Liver (tissue), 9 donors: ENCODE data around the gene DCXR. TPM values are rescaled to one million over a fixed set of nuclear protein-coding genes. Genes with fewer than 3 reads are reported as not detected.

ENCODE experiments used
- DNase-seq: peaks from one replicate; pipeline ENCODE4 v3.0.0-alpha.2; 2017; ENCODE audit warnings: low spot score
- H3K27ac ChIP-seq, 2 donors: one replicate each; pipeline ENCODE4 v1.7.0; 2013; ENCODE audit warnings: inconsistent platforms in 2 of 2, low read length in 2 of 2, control low read depth in 1 of 2, low read depth in 1 of 2, mild to moderate bottlenecking in 1 of 2
- H3K27me3 ChIP-seq, 4 donors: one replicate each; pipeline versions ENCODE4 v1.6.1 to v1.7.0; 2013; ENCODE audit warnings: low read length in 3 of 4, inconsistent platforms in 1 of 4, mild to moderate bottlenecking in 1 of 4, moderate library complexity in 1 of 4; ENCODE audit not compliant: control insufficient read depth in 4 of 4, insufficient read depth in 4 of 4
- H3K36me3 ChIP-seq, 4 donors: one replicate each; pipeline versions ENCODE4 v1.6.1 to v1.7.0; 2013; ENCODE audit warnings: low read length in 3 of 4, mild to moderate bottlenecking in 3 of 4, low read depth in 1 of 4, moderate library complexity in 1 of 4; ENCODE audit not compliant: control insufficient read depth in 4 of 4, insufficient read depth in 3 of 4
- H3K4me1 ChIP-seq, 4 donors: one replicate each; pipeline versions ENCODE4 v1.6.1 to v1.7.0; 2013; ENCODE audit warnings: low read length in 3 of 4, mild to moderate bottlenecking in 3 of 4, moderate library complexity in 1 of 4; ENCODE audit not compliant: control insufficient read depth in 4 of 4, insufficient read depth in 4 of 4
- H3K4me3 ChIP-seq, 3 donors: one replicate each; pipeline versions ENCODE4 v1.6.1 to v1.7.0; 2013; ENCODE audit warnings: low read length in 3 of 3, control low read depth in 1 of 3, low read depth in 1 of 3, mild to moderate bottlenecking in 1 of 3
- H3K9ac ChIP-seq, 2 donors: one replicate each; pipeline ENCODE4 v1.7.0; 2013; ENCODE audit warnings: low read length in 2 of 2, mild to moderate bottlenecking in 2 of 2, moderate library complexity in 2 of 2, control low read depth in 1 of 2, low read depth in 1 of 2
- H3K9me3 ChIP-seq, 4 donors: one replicate each; pipeline versions ENCODE4 v1.6.1 to v1.7.0; 2013; ENCODE audit warnings: low read length in 3 of 4; ENCODE audit not compliant: control insufficient read depth in 4 of 4
- EGR1 ChIP-seq, 2 donors: IDR thresholded peaks; 2 replicates each; pipeline ENCODE4 v1.6.1; 2016 to 2018; ENCODE audit warnings: antibody characterized with exemption in 2 of 2, low read depth in 2 of 2
- FOXA1 ChIP-seq: IDR thresholded peaks from 2 replicates; pipeline ENCODE4 v1.6.1; 2016; ENCODE audit warnings: antibody characterized with exemption
- FOXA2 ChIP-seq: IDR thresholded peaks from 2 replicates; pipeline ENCODE4 v1.6.1; 2016; ENCODE audit warnings: antibody characterized with exemption
- GABPA ChIP-seq, 2 donors: IDR thresholded peaks in 1 of 2; conservative IDR thresholded peaks in 1 of 2; 2 replicates each; pipeline ENCODE4 v1.6.1; 2016; ENCODE audit warnings: antibody characterized with exemption in 2 of 2, mild to moderate bottlenecking in 1 of 2, moderate library complexity in 1 of 2
- HNF4A ChIP-seq, 2 donors: conservative IDR thresholded peaks; 2 replicates each; pipeline ENCODE4 v1.6.1; 2016; ENCODE audit warnings: antibody characterized with exemption in 2 of 2, mild to moderate bottlenecking in 2 of 2
- JUND ChIP-seq, 2 donors: IDR thresholded peaks; 2 replicates each; pipeline ENCODE4 v1.6.1; 2016; ENCODE audit warnings: antibody characterized with exemption in 2 of 2
- NR2F2 ChIP-seq: IDR thresholded peaks from 2 replicates; pipeline ENCODE4 v1.6.1; 2016; ENCODE audit warnings: antibody characterized with exemption
- RAD21 ChIP-seq, 2 donors: IDR thresholded peaks; 2 replicates each; pipeline ENCODE4 v1.6.1; 2016; ENCODE audit warnings: antibody characterized with exemption in 2 of 2, mild to moderate bottlenecking in 2 of 2
- TAF1 ChIP-seq: conservative IDR thresholded peaks from 2 replicates; pipeline ENCODE4 v1.6.1; 2016; ENCODE audit warnings: antibody characterized with exemption, mild to moderate bottlenecking
- WGBS: extraction: QIAGEN DNeasy Blood & Tissue Kit; methylation state at CpG from one replicate; pipeline ENCODE4 v1.1.7; 2013; 5-methylcytosine and 5-hydroxymethylcytosine counted together
- polyA plus RNA-seq, 2 donors: library from polyadenylated mRNA; stranded (reverse) in 1 of 2; unstranded in 1 of 2; fragments of 200-250 nt in 1 of 2; fragments of >200 nt in 1 of 2; fragmentation: Nextera tagmentation in 1 of 2; extraction: Ambion mirVana in 1 of 2; gene quantifications; one replicate each; pipeline versions ENCODE4 v1.2.1 to v1.2.3, GENCODE V29; 2013 to 2015
- total RNA-seq, 2 donors: library from RNA; depleted of rRNA; stranded (reverse); fragments of >200 nt; gene quantifications; one replicate each; pipeline ENCODE4 v1.2.3, GENCODE V29; 2014
- TF ChIP-seq, protein P1 (sequence below): fragments of 150-350 bp; IDR thresholded peaks from 2 replicates; pipeline ENCODE4 v1.5.1; 2017; ENCODE audit warnings: improper control_type of control experiment, low read depth, low read length; ENCODE audit not compliant: missing input control
- TF ChIP-seq, protein P2 (sequence below): IDR thresholded peaks from 2 replicates; pipeline ENCODE4 v1.6.1; 2016; ENCODE audit warnings: antibody characterized with exemption
- TF ChIP-seq, protein P3 (sequence below): IDR thresholded peaks from 2 replicates; pipeline ENCODE4 v1.6.1; 2016; ENCODE audit warnings: antibody characterized with exemption
- donor health status: healthy.
- donor health status: healthy.
- donor health status: healthy.
- donor health status: healthy.
- donor health status: healthy.

Gene DCXR
- total and polyA plus RNA-seq, 4 donors, result 58.6 to 1,190 (median 585) TPM

DNA sequence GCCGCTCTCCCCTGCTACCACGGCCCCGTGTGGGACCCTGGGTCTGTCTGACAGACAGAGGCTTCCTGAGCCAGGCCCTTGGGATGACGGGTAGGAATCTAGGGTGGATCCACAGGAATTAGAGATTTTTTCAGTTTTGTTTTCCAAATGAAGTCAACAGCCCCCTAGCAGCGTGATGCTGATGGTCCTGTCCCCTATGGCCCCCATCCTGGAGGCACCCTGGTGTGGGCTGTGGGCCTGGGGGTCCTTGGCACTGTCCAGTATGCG, 30.3 kb downstream of the DCXR start:
- Histone ChIP-seq H3K36me3 (peaks cover 0 to 9% (median 4%) of the 10 kb centered on the region in 4 donors), H3K4me1 (no peaks in the 10 kb centered on the region), H3K9ac (no peak overlapping the region), H3K4me3 (no peak overlapping the region), H3K27ac (no peak overlapping the region), H3K27me3 (no peaks in the 10 kb centered on the region), H3K9me3 (no peaks in the 10 kb centered on the region)
- whole genome bisulfite sequencing, result 97% methylated on average over 6 of the region's 6 CpGs
- TF ChIP-seq NR2F2, result no peak
- TF ChIP-seq GABPA (IDR thresholded peaks at IDR 0.05 in 1 of 2, conservative IDR thresholded peaks at IDR 0.05 in 1 of 2), result no peak
- TF ChIP-seq, protein P1, sequence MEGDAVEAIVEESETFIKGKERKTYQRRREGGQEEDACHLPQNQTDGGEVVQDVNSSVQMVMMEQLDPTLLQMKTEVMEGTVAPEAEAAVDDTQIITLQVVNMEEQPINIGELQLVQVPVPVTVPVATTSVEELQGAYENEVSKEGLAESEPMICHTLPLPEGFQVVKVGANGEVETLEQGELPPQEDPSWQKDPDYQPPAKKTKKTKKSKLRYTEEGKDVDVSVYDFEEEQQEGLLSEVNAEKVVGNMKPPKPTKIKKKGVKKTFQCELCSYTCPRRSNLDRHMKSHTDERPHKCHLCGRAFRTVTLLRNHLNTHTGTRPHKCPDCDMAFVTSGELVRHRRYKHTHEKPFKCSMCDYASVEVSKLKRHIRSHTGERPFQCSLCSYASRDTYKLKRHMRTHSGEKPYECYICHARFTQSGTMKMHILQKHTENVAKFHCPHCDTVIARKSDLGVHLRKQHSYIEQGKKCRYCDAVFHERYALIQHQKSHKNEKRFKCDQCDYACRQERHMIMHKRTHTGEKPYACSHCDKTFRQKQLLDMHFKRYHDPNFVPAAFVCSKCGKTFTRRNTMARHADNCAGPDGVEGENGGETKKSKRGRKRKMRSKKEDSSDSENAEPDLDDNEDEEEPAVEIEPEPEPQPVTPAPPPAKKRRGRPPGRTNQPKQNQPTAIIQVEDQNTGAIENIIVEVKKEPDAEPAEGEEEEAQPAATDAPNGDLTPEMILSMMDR, result no peak
- TF ChIP-seq JUND (IDR thresholded peaks at IDR 0.05), result no peak
- no peak for TF ChIP-seq HNF4A (conservative IDR thresholded peaks at IDR 0.05)
- no peak for TF ChIP-seq FOXA1
- no peak for TF ChIP-seq RAD21 (IDR thresholded peaks at IDR 0.05)
- TF ChIP-seq EGR1 (IDR thresholded peaks at IDR 0.05; ENCODE audit: low read depth in 2 of 2), result no peak
- TF ChIP-seq, protein P2, sequence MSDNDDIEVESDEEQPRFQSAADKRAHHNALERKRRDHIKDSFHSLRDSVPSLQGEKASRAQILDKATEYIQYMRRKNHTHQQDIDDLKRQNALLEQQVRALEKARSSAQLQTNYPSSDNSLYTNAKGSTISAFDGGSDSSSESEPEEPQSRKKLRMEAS, result no peak
- TF ChIP-seq FOXA2, result no peak
- DNase-seq, result no peak

DNA sequence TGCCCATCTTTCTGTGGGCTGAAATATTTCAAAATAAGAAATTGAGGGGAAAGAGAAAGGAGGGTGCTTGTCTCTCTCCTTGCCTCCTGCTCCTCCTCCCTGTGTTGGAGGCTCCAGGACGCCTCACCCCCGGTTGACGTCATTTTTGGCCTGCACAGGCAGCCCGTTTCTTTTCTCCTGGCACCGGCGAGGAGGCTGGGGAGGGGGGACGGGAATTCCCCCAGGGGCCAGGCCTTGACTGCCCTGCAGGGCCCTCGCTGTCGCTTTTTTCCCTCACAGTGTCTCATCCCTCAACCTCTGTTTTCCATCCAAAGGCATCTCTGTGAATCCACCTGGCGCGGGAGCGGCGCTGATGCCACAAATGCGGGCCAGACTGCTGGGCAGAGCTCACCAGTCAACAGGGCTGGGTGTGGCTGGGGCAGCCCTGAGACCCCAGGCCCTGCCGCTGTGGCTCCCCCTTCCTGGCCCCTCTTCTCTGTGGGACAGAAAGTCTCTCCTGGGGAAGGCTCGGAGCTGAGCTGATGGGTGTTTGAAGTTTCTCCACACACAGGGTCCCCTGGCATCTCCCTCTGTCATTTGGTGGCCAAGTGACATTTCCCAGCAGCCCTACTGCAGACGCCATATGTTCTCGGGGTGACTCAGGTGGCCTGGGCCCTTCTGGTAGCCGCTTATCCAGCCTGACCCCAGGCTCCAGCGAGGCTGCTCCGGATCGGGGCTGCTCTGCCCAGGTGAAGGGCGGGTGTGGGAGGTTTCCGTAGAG, 30.8 kb downstream of the DCXR start:
- Histone ChIP-seq H3K27ac (no peak overlapping the region), H3K4me3 (no peak overlapping the region), H3K4me1 (no peaks in the 10 kb centered on the region), H3K27me3 (no peaks in the 10 kb centered on the region), H3K9me3 (no peaks in the 10 kb centered on the region), H3K36me3 (peaks cover 0 to 8% (median 4%) of the 10 kb centered on the region in 4 donors), H3K9ac (no peak overlapping the region)
- TF ChIP-seq EGR1 (IDR thresholded peaks at IDR 0.05; ENCODE audit: low read depth in 2 of 2) (no peak), GABPA (IDR thresholded peaks at IDR 0.05 in 1 of 2, conservative IDR thresholded peaks at IDR 0.05 in 1 of 2) (no peak), TAF1 (no peak)
- TF ChIP-seq, protein P3, sequence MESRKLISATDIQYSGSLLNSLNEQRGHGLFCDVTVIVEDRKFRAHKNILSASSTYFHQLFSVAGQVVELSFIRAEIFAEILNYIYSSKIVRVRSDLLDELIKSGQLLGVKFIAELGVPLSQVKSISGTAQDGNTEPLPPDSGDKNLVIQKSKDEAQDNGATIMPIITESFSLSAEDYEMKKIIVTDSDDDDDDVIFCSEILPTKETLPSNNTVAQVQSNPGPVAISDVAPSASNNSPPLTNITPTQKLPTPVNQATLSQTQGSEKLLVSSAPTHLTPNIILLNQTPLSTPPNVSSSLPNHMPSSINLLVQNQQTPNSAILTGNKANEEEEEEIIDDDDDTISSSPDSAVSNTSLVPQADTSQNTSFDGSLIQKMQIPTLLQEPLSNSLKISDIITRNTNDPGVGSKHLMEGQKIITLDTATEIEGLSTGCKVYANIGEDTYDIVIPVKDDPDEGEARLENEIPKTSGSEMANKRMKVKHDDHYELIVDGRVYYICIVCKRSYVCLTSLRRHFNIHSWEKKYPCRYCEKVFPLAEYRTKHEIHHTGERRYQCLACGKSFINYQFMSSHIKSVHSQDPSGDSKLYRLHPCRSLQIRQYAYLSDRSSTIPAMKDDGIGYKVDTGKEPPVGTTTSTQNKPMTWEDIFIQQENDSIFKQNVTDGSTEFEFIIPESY, result no peak
- no peak for DNase-seq
- 89% methylated on average over 24 of the region's 24 CpGs for WGBS

DNA sequence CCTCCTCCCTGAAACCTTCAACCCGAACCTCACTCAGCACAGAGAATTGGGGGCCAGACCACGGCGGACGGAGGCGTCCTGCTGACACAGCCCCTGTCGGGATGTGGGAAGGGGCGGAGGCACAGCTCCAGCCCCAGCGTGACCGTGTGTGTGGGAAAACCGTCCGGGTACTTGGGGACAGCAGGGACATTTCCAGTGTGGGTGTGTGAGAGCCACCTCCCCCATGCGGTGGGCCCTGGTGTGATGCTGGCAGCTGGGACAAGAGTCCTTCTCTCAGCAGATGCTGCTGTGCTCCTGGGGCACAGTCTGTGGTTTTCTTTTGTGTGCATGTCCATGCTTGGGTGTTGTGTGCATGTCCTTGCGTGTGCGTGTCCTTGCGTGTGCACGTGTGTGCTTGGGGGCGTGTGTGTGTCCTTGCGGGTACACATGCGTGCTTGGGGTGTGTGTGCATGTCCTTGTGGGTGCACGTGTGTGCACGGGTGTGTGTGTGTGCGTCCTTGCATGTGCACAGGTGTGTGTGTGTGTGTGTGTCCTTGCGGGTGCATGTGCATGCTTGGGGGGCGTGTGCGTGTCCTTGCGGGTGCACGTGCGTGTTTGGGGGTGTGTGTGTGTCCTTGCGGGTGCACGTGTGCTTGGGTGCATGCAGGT, 31.7 kb downstream of the DCXR start:
- WGBS, result 94% methylated on average over 30 of the region's 30 CpGs
- no peak for TF ChIP-seq EGR1 (IDR thresholded peaks at IDR 0.05; ENCODE audit: low read depth in 2 of 2)
- H3K9ac ChIP-seq, result no peak overlapping the region
- H3K9me3 ChIP-seq, result no peaks in the 10 kb centered on the region
- DNase-seq, result no peak
- peaks cover 0 to 6% (median 3%) of the 10 kb centered on the region in 4 donors for H3K4me1 ChIP-seq
- peaks cover 0 to 3% (median 1%) of the 10 kb centered on the region in 4 donors for H3K36me3 ChIP-seq
- H3K27ac ChIP-seq, result no peak overlapping the region
- no peaks in the 10 kb centered on the region for H3K27me3 ChIP-seq
- H3K4me3 ChIP-seq, result no peak overlapping the region
